ENCODE measurements around the gene DBH.

Gene DBH

DNA sequence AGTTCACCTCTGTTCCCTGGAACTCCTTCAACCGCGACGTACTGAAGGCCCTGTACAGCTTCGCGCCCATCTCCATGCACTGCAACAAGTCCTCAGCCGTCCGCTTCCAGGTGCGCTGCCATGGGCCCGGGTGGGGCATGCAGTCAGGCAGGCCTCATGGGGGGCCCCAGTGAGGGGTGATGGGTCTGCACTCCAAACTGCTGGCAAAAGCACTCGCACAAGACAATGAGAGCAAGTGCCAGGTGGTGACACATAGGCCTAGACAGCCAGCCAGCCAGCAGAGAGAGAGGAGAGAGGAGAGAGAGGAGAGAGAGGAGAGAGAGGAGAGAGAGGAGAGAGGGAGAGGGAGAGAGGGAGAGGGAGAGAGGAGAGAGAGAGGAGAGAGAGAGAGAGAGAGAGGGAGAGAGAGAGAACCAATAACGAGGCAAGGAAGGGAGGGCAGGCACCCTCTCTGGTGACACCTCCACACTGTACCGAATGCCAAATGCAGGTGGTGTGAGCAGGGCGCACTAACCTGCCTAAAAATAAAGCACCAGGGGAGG is 21.0 kb downstream of the DBH start:
- no peak overlapping the region for H3K4me3 Mint-ChIP-seq
- no peak overlapping the region for H3K27ac Mint-ChIP-seq
- ATAC-seq: peak; percentile 34
- peaks cover 94% of the 10 kb centered on the region for H3K27me3 Mint-ChIP-seq
- H3K4me1 Mint-ChIP-seq: peaks cover 7% of the 10 kb centered on the region
- no peaks in the 10 kb centered on the region for H3K9me3 Mint-ChIP-seq
- no peaks in the 10 kb centered on the region for H3K36me3 Mint-ChIP-seq

GRCh38 chr9:133658442-133659431 is 22.6 kb downstream of the DBH start:
- Mint-ChIP-seq H3K4me3 (no peak overlapping the region), H3K27me3 (peaks cover 93% of the 10 kb centered on the region), H3K4me1 (peaks cover 7% of the 10 kb centered on the region), H3K36me3 (no peaks in the 10 kb centered on the region), H3K9me3 (no peaks in the 10 kb centered on the region), H3K27ac (no peak overlapping the region)
- ATAC-seq: no peak

DNA sequence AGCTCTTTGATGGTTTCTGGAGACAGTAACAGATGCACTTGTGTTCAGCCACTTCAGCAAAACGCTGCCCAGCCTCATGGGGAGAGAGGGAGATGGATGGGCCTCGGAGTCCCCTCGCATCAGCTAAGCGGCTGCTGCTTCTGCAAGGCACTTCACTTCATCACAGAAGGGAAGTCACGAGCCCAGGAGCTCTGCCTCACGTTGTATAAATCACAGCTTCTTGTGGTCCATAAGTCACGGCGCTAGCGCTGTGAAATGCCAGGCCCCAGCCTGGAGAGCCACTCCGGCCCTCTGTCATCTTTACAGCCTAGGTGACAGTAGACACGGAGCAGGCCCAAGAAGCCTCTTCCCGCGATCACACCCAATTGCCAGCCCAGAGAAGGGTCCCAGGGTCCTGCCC is 23.4 kb downstream of the DBH start:
- Mint-ChIP-seq H3K27me3 (peaks cover 96% of the 10 kb centered on the region), H3K4me3 (no peak overlapping the region), H3K4me1 (peaks cover 7% of the 10 kb centered on the region), H3K9me3 (no peaks in the 10 kb centered on the region), H3K36me3 (no peaks in the 10 kb centered on the region), H3K27ac (no peak overlapping the region)
- ATAC-seq: no peak

DNA sequence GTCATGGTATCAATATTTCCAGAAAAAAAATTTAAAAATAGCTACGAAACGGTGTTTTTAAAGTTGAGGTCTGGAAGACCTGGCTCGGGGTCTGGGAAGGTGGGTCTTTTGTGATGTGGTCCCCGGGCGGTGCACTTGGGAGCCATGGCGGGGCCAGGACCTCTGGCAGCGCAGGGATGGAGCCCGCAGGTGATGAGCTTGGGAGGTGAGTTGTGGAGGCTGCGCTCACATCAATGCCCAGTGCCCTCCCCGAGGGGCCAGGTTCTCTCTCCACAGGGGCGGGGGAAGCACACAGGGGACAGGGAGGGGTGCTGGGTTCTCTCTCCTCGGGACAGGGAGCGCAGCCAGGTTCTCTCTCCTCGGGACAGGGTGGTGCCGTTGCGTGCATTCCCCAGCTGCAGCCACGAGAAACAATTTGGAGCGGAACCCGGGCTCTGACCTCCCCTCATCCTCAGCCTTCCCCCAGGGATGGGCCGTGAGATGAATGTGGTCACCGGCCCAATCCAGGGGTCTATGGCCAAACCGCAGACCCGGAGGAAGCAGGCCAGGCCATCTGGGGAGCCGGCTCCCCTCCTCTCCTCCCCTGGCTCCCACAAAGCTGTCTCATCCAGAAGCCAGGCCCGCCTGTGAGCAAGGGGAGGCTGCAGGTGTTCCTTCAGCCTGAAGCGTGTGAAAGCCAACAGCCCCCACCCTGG is 25.8 kb downstream of the DBH start:
- H3K36me3 Mint-ChIP-seq: no peaks in the 10 kb centered on the region
- H3K27me3 Mint-ChIP-seq: peaks cover 83% of the 10 kb centered on the region
- no peak for ATAC-seq
- H3K9me3 Mint-ChIP-seq: no peaks in the 10 kb centered on the region
- no peak overlapping the region for H3K27ac Mint-ChIP-seq
- H3K4me3 Mint-ChIP-seq: no peak overlapping the region
- H3K4me1 Mint-ChIP-seq: peaks cover 7% of the 10 kb centered on the region

- Mint-ChIP-seq H3K36me3 (no peaks in the 10 kb centered on the region), H3K27me3 (peaks cover 61% of the 10 kb centered on the region), H3K4me1 (peaks cover 7% of the 10 kb centered on the region), H3K4me3 (no peak overlapping the region), H3K9me3 (no peaks in the 10 kb centered on the region), H3K27ac (no peak overlapping the region)
- ATAC-seq: no peak
Observed at GRCh38 chr9:133664173-133665050, 28.2 kb downstream of the DBH start.

- Mint-ChIP-seq H3K4me3 (no peak overlapping the region), H3K9me3 (no peaks in the 10 kb centered on the region), H3K4me1 (peaks cover 2% of the 10 kb centered on the region), H3K27me3 (peaks cover 54% of the 10 kb centered on the region), H3K36me3 (no peaks in the 10 kb centered on the region), H3K27ac (no peak overlapping the region)
- ATAC-seq: no peak
Observed at GRCh38 chr9:133665096-133665495, 28.9 kb downstream of the DBH start.

DNA sequence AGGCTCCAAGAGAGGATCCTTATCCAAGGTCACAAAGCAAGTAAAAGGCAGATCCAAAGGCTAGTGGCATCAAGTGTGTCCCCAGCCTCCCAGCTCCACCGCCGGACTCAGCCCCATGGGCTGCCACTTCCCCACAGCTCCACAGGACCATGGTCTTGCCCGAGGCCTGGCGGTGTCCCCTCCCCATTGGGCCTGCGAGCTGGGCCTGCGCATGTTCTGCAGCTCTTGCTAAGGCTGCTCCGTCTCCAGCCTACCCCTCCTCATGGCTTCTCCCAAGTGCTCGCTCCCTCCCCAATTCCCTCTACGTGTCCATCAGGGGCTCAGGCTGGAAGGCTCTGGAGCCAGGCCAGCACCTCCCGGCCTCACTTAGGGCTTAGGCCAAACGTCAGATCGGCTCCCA is 29.4 kb downstream of the DBH start:
- Mint-ChIP-seq H3K4me1 (no peaks in the 10 kb centered on the region), H3K4me3 (no peak overlapping the region), H3K9me3 (no peaks in the 10 kb centered on the region), H3K27ac (no peak overlapping the region), H3K27me3 (peaks cover 49% of the 10 kb centered on the region), H3K36me3 (no peaks in the 10 kb centered on the region)
- no peak for ATAC-seq

DNA sequence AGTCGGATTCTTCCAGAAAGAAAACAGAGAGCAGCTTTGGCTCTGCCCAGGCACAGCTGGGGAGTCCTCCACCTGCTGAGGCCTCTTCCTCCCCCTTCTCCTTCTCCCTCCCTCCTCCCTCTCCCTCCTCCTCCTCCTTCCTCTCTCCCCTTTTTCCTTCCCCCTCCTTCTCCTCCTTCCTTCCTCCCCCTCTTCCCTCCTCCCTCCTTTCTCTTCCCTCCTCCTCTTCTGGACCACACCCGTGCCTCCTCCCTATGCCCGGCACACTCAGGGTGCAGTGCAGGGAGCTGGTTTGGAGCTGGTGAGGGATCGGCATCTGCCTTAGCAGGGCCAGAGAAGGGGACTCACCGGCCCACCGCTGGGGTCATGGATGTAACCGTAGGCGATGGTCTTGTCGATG is 30.2 kb downstream of the DBH start:
- Mint-ChIP-seq H3K4me1 (no peaks in the 10 kb centered on the region), H3K27ac (no peak overlapping the region), H3K36me3 (no peaks in the 10 kb centered on the region), H3K27me3 (peaks cover 49% of the 10 kb centered on the region), H3K9me3 (no peaks in the 10 kb centered on the region), H3K4me3 (no peak overlapping the region)
- no peak for ATAC-seq

- Mint-ChIP-seq H3K4me3 (no peak overlapping the region), H3K9me3 (no peaks in the 10 kb centered on the region), H3K36me3 (no peaks in the 10 kb centered on the region), H3K27ac (no peak overlapping the region), H3K4me1 (no peaks in the 10 kb centered on the region), H3K27me3 (peaks cover 49% of the 10 kb centered on the region)
- no peak for ATAC-seq
Observed at GRCh38 chr9:133666845-133667244, 30.7 kb downstream of the DBH start.

- Mint-ChIP-seq H3K4me1 (no peaks in the 10 kb centered on the region), H3K4me3 (no peak overlapping the region), H3K36me3 (no peaks in the 10 kb centered on the region), H3K9me3 (no peaks in the 10 kb centered on the region), H3K27me3 (peaks cover 47% of the 10 kb centered on the region), H3K27ac (no peak overlapping the region)
- ATAC-seq: no peak
Observed at GRCh38 chr9:133667759-133668450, 31.7 kb downstream of the DBH start.

DNA sequence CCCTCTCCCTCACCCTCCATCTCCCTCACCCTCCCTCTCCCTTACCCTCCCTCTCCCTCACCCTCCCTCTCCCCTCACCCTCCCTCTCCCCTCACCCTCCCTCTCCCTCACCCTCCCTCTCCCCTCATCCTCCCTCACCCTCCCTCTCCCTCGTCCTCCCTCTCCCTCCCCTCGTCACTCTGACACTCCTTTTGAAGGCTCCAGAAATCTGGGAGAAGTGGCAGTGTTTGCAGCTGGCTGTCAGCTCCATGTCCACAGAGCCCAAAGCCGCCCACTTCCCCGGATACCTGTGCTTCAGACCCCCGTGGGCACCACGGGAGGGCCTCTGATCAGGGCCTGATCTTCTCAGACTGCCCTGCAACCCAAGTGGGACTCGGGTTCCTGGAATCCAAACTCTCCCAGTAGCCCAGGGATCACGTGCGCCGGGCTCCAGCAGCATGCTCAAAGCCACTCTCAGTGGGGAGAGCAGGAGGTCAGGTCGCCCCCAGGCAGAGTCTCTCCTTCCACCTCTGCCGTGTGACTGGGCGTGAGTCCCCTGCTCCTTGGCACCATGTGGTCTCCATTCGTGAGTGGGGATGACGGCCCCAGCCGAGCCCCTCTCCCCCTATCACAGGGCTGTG is 33.1 kb downstream of the DBH start:
- no peak overlapping the region for H3K27ac Mint-ChIP-seq
- no peak for ATAC-seq
- no peaks in the 10 kb centered on the region for H3K36me3 Mint-ChIP-seq
- H3K27me3 Mint-ChIP-seq: peaks cover 45% of the 10 kb centered on the region
- H3K9me3 Mint-ChIP-seq: no peaks in the 10 kb centered on the region
- H3K4me3 Mint-ChIP-seq: no peak overlapping the region
- no peaks in the 10 kb centered on the region for H3K4me1 Mint-ChIP-seq

GRCh38 chr9:133670466-133670865 is 34.3 kb downstream of the DBH start:
- no peaks in the 10 kb centered on the region for H3K36me3 Mint-ChIP-seq
- peaks cover 49% of the 10 kb centered on the region for H3K27me3 Mint-ChIP-seq
- no peaks in the 10 kb centered on the region for H3K4me1 Mint-ChIP-seq
- no peak for ATAC-seq
- H3K9me3 Mint-ChIP-seq: no peaks in the 10 kb centered on the region
- no peak overlapping the region for H3K27ac Mint-ChIP-seq
- H3K4me3 Mint-ChIP-seq: no peak overlapping the region

DNA sequence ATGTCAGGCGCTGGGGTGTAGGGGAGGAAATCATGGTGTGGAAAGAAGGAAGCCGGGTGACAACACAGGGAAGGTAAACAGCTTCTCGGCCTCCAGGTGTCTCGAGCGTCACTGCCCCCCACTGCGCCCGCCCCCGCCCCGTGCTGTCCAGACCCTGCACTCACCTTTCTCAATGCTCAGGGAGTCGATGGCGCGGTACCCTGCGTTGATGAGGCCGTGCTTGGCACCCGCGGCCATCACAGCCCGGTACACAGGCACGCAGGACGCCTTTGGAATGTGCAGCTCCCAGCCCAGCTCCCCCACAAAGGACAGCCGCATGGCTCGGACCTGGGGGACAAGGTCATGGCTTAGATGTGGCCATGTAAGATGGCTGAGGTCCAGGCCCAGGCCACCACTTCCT is 35.2 kb downstream of the DBH start:
- no peaks in the 10 kb centered on the region for H3K36me3 Mint-ChIP-seq
- ATAC-seq: no peak
- H3K4me3 Mint-ChIP-seq: no peak overlapping the region
- peaks cover 44% of the 10 kb centered on the region for H3K27me3 Mint-ChIP-seq
- H3K4me1 Mint-ChIP-seq: no peaks in the 10 kb centered on the region
- no peak overlapping the region for H3K27ac Mint-ChIP-seq
- no peaks in the 10 kb centered on the region for H3K9me3 Mint-ChIP-seq
